ENCODE results near the gene IL36RN.
"Not testable (repeated sequence)": the region's sequence is repeated elsewhere in the genome, so short reads cannot be mapped to it uniquely, and the experiment has no call there.

The IL36RN gene

DNA sequence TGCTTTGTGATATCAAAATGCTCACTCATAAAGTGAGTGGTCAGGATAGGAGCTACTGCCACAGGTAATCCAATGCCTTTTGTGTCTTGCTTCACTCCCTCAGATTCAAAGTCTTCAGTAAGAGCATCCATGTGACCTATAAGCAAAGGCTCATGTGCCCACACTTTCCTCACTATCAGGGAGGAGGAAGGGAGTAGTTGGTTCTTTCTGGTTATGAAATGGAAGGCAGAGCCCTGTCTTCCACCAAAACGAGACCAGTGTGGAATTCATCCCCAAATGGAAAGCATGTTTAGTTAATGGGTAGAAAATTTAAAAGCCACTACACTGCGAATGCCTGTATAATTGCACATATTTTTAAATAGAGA, 34.6 kb downstream of the IL36RN start:
- Histone ChIP-seq H3K27me3 (replicated peaks; ENCODE audit: insufficient read depth, low read length) (no peaks in the 10 kb centered on the region), H3K4me1 (ENCODE audit: low read length) (peaks cover 5% of the 10 kb centered on the region), H3K9me2 (replicated peaks; ENCODE audit: insufficient read depth, low read length) (no peaks in the 10 kb centered on the region), H3K27ac (ENCODE audit: low read length) (no peak overlapping the region), H3K4me3 (ENCODE audit: low read length) (no peak overlapping the region), H4K20me1 (ENCODE audit: insufficient read depth, low read length) (no peaks in the 10 kb centered on the region), H3K4me2 (ENCODE audit: low read depth, low read length) (no peak overlapping the region), H3F3A (ENCODE audit: insufficient read depth, low read length) (no peaks in the 10 kb centered on the region), H3K79me2 (ENCODE audit: low read length) (no peaks in the 10 kb centered on the region), H2AFZ (ENCODE audit: low read length) (no peak overlapping the region), H3K9ac (ENCODE audit: low read length) (no peak overlapping the region), H3K9me3 (replicated peaks; ENCODE audit: insufficient read depth, low read length) (no peaks in the 10 kb centered on the region), H3K36me3 (replicated peaks; ENCODE audit: insufficient read depth, low read length) (no peaks in the 10 kb centered on the region)
- no peak for DNase-seq
- TF ChIP-seq, protein P1, sequence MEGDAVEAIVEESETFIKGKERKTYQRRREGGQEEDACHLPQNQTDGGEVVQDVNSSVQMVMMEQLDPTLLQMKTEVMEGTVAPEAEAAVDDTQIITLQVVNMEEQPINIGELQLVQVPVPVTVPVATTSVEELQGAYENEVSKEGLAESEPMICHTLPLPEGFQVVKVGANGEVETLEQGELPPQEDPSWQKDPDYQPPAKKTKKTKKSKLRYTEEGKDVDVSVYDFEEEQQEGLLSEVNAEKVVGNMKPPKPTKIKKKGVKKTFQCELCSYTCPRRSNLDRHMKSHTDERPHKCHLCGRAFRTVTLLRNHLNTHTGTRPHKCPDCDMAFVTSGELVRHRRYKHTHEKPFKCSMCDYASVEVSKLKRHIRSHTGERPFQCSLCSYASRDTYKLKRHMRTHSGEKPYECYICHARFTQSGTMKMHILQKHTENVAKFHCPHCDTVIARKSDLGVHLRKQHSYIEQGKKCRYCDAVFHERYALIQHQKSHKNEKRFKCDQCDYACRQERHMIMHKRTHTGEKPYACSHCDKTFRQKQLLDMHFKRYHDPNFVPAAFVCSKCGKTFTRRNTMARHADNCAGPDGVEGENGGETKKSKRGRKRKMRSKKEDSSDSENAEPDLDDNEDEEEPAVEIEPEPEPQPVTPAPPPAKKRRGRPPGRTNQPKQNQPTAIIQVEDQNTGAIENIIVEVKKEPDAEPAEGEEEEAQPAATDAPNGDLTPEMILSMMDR (IDR thresholded peaks at IDR 0.05; ENCODE audit: low read length) = no peak
- no peak for TF ChIP-seq EZH2phosphoT487 (IDR thresholded peaks at IDR 0.05; ENCODE audit: low read length)

DNA sequence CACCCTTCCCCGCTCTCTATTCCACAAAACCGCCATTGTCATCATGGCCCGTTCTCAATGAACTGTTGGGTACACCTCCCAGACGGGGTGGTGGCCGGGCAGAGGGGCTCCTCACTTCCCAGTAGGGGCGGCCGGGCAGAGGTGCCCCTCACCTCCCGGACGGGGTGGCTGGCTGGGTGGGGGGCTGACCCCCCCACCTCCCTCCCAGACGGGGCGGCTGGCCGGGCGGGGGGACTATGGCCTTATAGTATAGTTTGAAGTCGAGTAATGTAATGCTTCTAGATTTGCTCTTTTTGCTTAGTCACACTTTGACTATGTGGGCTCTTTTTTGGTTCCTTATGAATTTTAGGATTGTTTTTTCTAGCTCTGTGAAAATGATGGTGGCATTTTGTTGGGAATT, 37.3 kb downstream of the IL36RN start:
- H3K4me3 ChIP-seq (ENCODE audit: low read length); H4K20me1 ChIP-seq (ENCODE audit: insufficient read depth, low read length); H3K4me2 ChIP-seq (ENCODE audit: low read depth, low read length); H2AFZ ChIP-seq (ENCODE audit: low read length); H3K36me3 ChIP-seq (replicated peaks; ENCODE audit: insufficient read depth, low read length); H3K9ac ChIP-seq (ENCODE audit: low read length); H3K4me1 ChIP-seq (ENCODE audit: low read length); H3K9me3 ChIP-seq (replicated peaks; ENCODE audit: insufficient read depth, low read length); H3K9me2 ChIP-seq (replicated peaks; ENCODE audit: insufficient read depth, low read length); H3F3A ChIP-seq (ENCODE audit: insufficient read depth, low read length); DNase-seq; H3K27ac ChIP-seq (ENCODE audit: low read length); H3K79me2 ChIP-seq (ENCODE audit: low read length); H3K27me3 ChIP-seq (replicated peaks; ENCODE audit: insufficient read depth, low read length): not testable (repeated sequence)

DNA sequence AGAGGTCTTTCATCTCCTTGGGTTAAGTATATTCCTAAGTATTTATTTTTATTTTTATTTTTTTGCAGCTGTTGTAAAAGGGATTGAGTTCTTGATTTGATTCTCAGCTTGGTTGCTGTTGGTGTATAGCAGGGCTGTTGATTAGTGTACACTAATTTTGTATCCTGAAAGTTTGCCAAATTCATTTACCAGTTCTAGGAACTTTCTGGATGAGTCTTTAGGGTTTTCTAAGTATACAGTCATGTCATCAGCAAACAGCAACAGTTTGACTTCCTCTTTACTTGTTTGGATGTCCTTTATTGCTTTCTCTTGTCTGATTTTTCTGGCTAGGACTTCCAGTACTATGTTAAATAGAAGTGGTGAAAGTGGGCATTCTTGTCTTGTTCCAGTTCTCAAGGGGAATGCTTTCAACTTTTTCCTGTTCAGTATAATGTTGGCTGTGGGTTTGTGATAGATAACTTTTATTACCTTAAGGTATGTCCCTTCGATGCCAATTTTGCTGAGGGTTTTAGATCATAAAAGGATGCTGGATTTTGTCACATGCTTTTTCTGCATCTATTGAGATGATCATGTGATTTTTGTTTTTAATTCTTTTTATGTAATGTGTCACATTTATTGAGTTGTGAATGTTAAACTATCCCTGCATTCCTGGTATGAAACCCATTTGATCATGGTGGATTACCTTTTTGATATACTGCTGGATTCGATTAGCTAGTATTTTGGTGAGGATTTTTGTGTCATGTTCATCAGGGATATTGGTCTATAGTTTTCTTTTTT, 38.0 kb downstream of the IL36RN start:
- not testable (repeated sequence) for H3K4me3 ChIP-seq (ENCODE audit: low read length); H3K36me3 ChIP-seq (replicated peaks; ENCODE audit: insufficient read depth, low read length); H3F3A ChIP-seq (ENCODE audit: insufficient read depth, low read length); H3K9me3 ChIP-seq (replicated peaks; ENCODE audit: insufficient read depth, low read length); H3K9me2 ChIP-seq (replicated peaks; ENCODE audit: insufficient read depth, low read length); DNase-seq; H3K9ac ChIP-seq (ENCODE audit: low read length); H3K4me1 ChIP-seq (ENCODE audit: low read length); H4K20me1 ChIP-seq (ENCODE audit: insufficient read depth, low read length); H3K79me2 ChIP-seq (ENCODE audit: low read length); H3K27me3 ChIP-seq (replicated peaks; ENCODE audit: insufficient read depth, low read length); H3K27ac ChIP-seq (ENCODE audit: low read length)
- Histone ChIP-seq H2AFZ (ENCODE audit: low read length) (peak overlapping the region; percentile 67), H3K4me2 (ENCODE audit: low read depth, low read length) (peak overlapping the region; percentile 64; the same call in 1 of the 2 replicates)

DNA sequence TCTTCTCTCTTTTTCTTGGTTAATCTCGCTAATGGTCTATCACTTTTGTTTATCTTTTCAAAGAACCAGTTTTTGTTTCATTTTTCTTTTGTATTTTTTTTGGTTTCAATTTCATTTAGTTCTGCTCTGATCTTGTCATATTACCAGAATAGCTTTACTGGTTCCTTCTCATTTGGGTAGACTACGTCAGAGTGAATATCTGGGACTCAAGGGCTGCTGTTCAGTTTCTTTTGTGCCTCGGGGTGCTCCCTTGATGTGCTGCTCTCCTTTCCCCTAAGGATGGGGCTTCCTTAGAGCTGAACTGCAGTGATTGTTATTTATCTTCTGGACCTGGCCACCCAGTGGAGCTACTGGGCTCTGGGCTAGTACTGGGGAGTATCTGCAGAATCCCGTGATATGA, 39.0 kb downstream of the IL36RN start:
- H3K4me2 ChIP-seq (ENCODE audit: low read depth, low read length) = peak overlapping the region; percentile 64
- H3K9me2 ChIP-seq (replicated peaks; ENCODE audit: insufficient read depth, low read length) = no peaks in the 10 kb centered on the region
- H3K4me3 ChIP-seq (ENCODE audit: low read length) = peak overlapping the region; percentile 52
- TF ChIP-seq, protein P1 (IDR thresholded peaks at IDR 0.05; ENCODE audit: low read length) = no peak
- TF ChIP-seq EZH2 (optimal IDR thresholded peaks at IDR 0.05; ENCODE audit: low read depth, low read length) (no peak), EZH2phosphoT487 (IDR thresholded peaks at IDR 0.05; ENCODE audit: low read length) (no peak)
- H3K27ac ChIP-seq (ENCODE audit: low read length) = peak overlapping the region; percentile 55; the same call in 1 of the 2 replicates
- H3K27me3 ChIP-seq (replicated peaks; ENCODE audit: insufficient read depth, low read length) = no peaks in the 10 kb centered on the region
- peak; percentile 85 for DNase-seq
- H3K4me1 ChIP-seq (ENCODE audit: low read length) = peaks cover 5% of the 10 kb centered on the region
- H3K9me3 ChIP-seq (replicated peaks; ENCODE audit: insufficient read depth, low read length) = no peaks in the 10 kb centered on the region
- no peaks in the 10 kb centered on the region for H3K36me3 ChIP-seq (replicated peaks; ENCODE audit: insufficient read depth, low read length)
- H2AFZ ChIP-seq (ENCODE audit: low read length) = peak overlapping the region; percentile 71
- no peaks in the 10 kb centered on the region for H3F3A ChIP-seq (ENCODE audit: insufficient read depth, low read length)
- peak overlapping the region; percentile 28; the same call in 1 of the 2 replicates for H3K9ac ChIP-seq (ENCODE audit: low read length)
- H4K20me1 ChIP-seq (ENCODE audit: insufficient read depth, low read length) = no peaks in the 10 kb centered on the region
- no peaks in the 10 kb centered on the region for H3K79me2 ChIP-seq (ENCODE audit: low read length)

All from MM.1S (cell line).